MCF 10A (cell line): Measurements from ENCODE around the gene NDOR1. TPM values are rescaled to one million over a fixed set of nuclear protein-coding genes. Genes with fewer than 3 reads are reported as not detected.

Source experiments
- BruUV-seq: library from RNA; stranded (reverse); fragments of 400-500 nt; replicated peaks from 2 replicates; lab custom pipeline; 2021; lab: Mats Ljungman, UMichigan
- CTCF ChIA-PET: fragments of 300-600 bp; sonication (Branson Sonifier 250); formaldehyde crosslinking; extraction: SDS; loops from one replicate; lab custom pipeline; 2021; ENCODE audit warnings: antibody characterized with exemption, inconsistent platforms; lab: Yijun Ruan, JAX
- POLR2A ChIA-PET: fragments of 300-600, 350-650 bp; sonication (Branson Sonifier 250); formaldehyde crosslinking; extraction: SDS; loops from one replicate; lab custom pipeline; 2020; ENCODE audit warnings: antibody characterized with exemption, inconsistent platforms; lab: Yijun Ruan, JAX
- DNase-seq: peaks from one replicate; pipeline ENCODE4 v3.0.0-alpha.2; 2018; ENCODE audit not compliant: unreplicated experiment
- H3K27ac Mint-ChIP-seq: one replicate; pipeline ENCODE4 v1.8.0; 2022; ENCODE audit warnings: mild to moderate bottlenecking, low read depth, mixed read lengths; ENCODE audit not compliant: unreplicated experiment
- H3K27me3 Mint-ChIP-seq: one replicate; pipeline ENCODE4 v1.8.0; 2022; ENCODE audit warnings: mixed read lengths; ENCODE audit not compliant: insufficient read depth, unreplicated experiment
- H3K36me3 Mint-ChIP-seq: one replicate; pipeline ENCODE4 v1.8.0; 2022; ENCODE audit warnings: mild to moderate bottlenecking, moderate library complexity, mixed read lengths; ENCODE audit not compliant: insufficient read depth, unreplicated experiment
- H3K4me1 Mint-ChIP-seq: one replicate; pipeline ENCODE4 v1.8.0; 2022; ENCODE audit warnings: mixed read lengths; ENCODE audit not compliant: insufficient read depth, unreplicated experiment
- H3K4me3 Mint-ChIP-seq: one replicate; pipeline ENCODE4 v1.8.0; 2022; ENCODE audit warnings: mild to moderate bottlenecking, moderate library complexity, mixed read lengths; ENCODE audit not compliant: unreplicated experiment
- H3K9me3 Mint-ChIP-seq: one replicate; pipeline ENCODE4 v1.8.0; 2022; ENCODE audit warnings: mixed read lengths; ENCODE audit not compliant: unreplicated experiment
- CTCF ChIP-seq: fragments of 200-600 bp; IDR thresholded peaks from one replicate; pipeline ENCODE4 v1.8.0; 2022; ENCODE audit warnings: antibody characterized with exemption, mild to moderate bottlenecking; ENCODE audit not compliant: unreplicated experiment
- intact Hi-C: fragments of 100-400 bp; cut with micrococcal nuclease; formaldehyde crosslinking; loops from 2 replicates; pipeline ENCODE4 v1.14.1; 2022
- total RNA-seq: library from RNA; stranded (reverse); gene quantifications from 2 replicates; pipeline ENCODE4 v1.2.3, GENCODE V29; 2022

Gene NDOR1
- total RNA-seq, 1 experiment from 2014 or later = 18.0 TPM

- Mint-ChIP-seq H3K4me3 (no peak overlapping the region), H3K4me1 (peaks cover 25% of the 10 kb centered on the region), H3K9me3 (no peaks in the 10 kb centered on the region), H3K27me3 (no peaks in the 10 kb centered on the region), H3K36me3 (peaks cover 25% of the 10 kb centered on the region), H3K27ac (no peak overlapping the region)
- no TSS peak for BruUV-seq
- no peak for DNase-seq
- intact Hi-C loops = no loop called here
- ChIA-PET CTCF (interaction anchor here (0.6 to 1.0 kb wide), 3 partner anchors 13 to 33 kb away, joined by 3 to 5 read pairs (median 4); no protein-coding TSS in a partner anchor), POLR2A (interaction anchor here (3.0 to 5.3 kb wide), 2 partner anchors 14 to 22 kb away, joined by 40 to 73 read pairs; partner anchors contain the start of genes ANAPC2, CYSRT1, RNF208 and RNF224)
- no peak for TF ChIP-seq CTCF
These were observed 2.5 kb upstream of the NDOR1 start for GRCh38 chr9:137202966-137203365.

- peak overlapping the region; percentile 88 for H3K4me3 Mint-ChIP-seq
- H3K9me3 Mint-ChIP-seq = no peaks in the 10 kb centered on the region
- peaks cover 16% of the 10 kb centered on the region for H3K4me1 Mint-ChIP-seq
- ChIA-PET POLR2A (interaction anchor here (0.7 to 5.3 kb wide), 13 partner anchors 9 to 118 kb away, joined by 3 to 73 read pairs (median 7); partner anchors contain the start of genes ANAPC2, CYSRT1, MAN1B1 and RNF208), CTCF (interaction anchor here (1.0 to 1.4 kb wide), 3 partner anchors 17 to 54 kb away, joined by 3 to 4 read pairs (median 3); no protein-coding TSS in a partner anchor)
- no peak for TF ChIP-seq CTCF
- peaks cover 42% of the 10 kb centered on the region for H3K36me3 Mint-ChIP-seq
- no peak for DNase-seq
- H3K27me3 Mint-ChIP-seq = no peaks in the 10 kb centered on the region
- intact Hi-C loops = no loop called here
- BruUV-seq = no TSS peak
- peak overlapping the region; percentile 82 for H3K27ac Mint-ChIP-seq
These were observed 772 bp upstream of the NDOR1 start for GRCh38 chr9:137204731-137205125.

- DNase-seq = no peak
- Mint-ChIP-seq H3K27ac (no peak overlapping the region), H3K4me1 (peaks cover 16% of the 10 kb centered on the region), H3K9me3 (no peaks in the 10 kb centered on the region), H3K4me3 (peak overlapping the region; percentile 88), H3K27me3 (no peaks in the 10 kb centered on the region), H3K36me3 (peaks cover 47% of the 10 kb centered on the region)
- ChIA-PET CTCF (interaction anchor here (0.6 to 3.8 kb wide), 6 partner anchors 10 to 238 kb away, joined by 3 to 9 read pairs (median 4); partner anchors contain the start of gene RNF224), POLR2A (interaction anchor here (0.7 to 4.2 kb wide), 5 partner anchors 10 to 120 kb away, joined by 3 to 38 read pairs (median 13); partner anchors contain the start of genes MAN1B1 and TUBB4B)
- no peak for TF ChIP-seq CTCF
- TSS peak; percentile 71 for BruUV-seq
- intact Hi-C loops = no loop called here
These were observed 1.1 kb downstream of the NDOR1 start for GRCh38 chr9:137206602-137207001.

GRCh38 chr9:137211532-137211931 is 6.0 kb downstream of the NDOR1 start:
- peaks cover 12% of the 10 kb centered on the region for H3K4me1 Mint-ChIP-seq
- H3K27ac Mint-ChIP-seq = no peak overlapping the region
- TF ChIP-seq CTCF = no peak
- intact Hi-C loops = no loop called here
- no peak overlapping the region for H3K4me3 Mint-ChIP-seq
- ChIA-PET POLR2A (interaction anchor here (1.0 to 1.6 kb wide), 2 partner anchors 11 to 1305 kb away, joined by 3 to 4 read pairs; no protein-coding TSS in a partner anchor), CTCF (no interaction called here)
- no peaks in the 10 kb centered on the region for H3K9me3 Mint-ChIP-seq
- H3K36me3 Mint-ChIP-seq = peaks cover 43% of the 10 kb centered on the region
- no peak for DNase-seq
- no TSS peak for BruUV-seq
- H3K27me3 Mint-ChIP-seq = no peaks in the 10 kb centered on the region
